HEK293T (cell line): ENCODE data around the gene GPR82.
"Not testable (repeated sequence)": the region's sequence is repeated elsewhere in the genome, so short reads cannot be mapped to it uniquely, and the experiment has no call there.

ENCODE experiments used
- CTCF ChIA-PET: fragments of 350-600 bp; formaldehyde crosslinking; extraction: SDS; loops from one replicate; lab custom pipeline; 2021; ENCODE audit warnings: antibody characterized with exemption, inconsistent platforms; lab: Yijun Ruan, JAX
- POLR2A ChIA-PET: fragments of 350-600 bp; formaldehyde crosslinking; extraction: SDS; loops from one replicate; lab custom pipeline; 2020; ENCODE audit warnings: antibody characterized with exemption, inconsistent platforms; lab: Yijun Ruan, JAX
- DNase-seq: peaks from one replicate; pipeline ENCODE4 v3.0.0; 2012; ENCODE audit warnings: mixed read lengths; ENCODE audit errors: extremely low spot score
- ARNT ChIP-seq: fragments of 450-650 bp; IDR thresholded peaks from 2 replicates; pipeline ENCODE4 v1.6.1; 2017; ENCODE audit warnings: mild to moderate bottlenecking
- BHLHE40 ChIP-seq: fragments of 450-650 bp; IDR thresholded peaks from 2 replicates; pipeline ENCODE4 v1.6.1; 2016; ENCODE audit warnings: mild to moderate bottlenecking, moderate library complexity, borderline replicate concordance
- CTBP1 ChIP-seq: fragments of 450-650 bp; IDR thresholded peaks from 2 replicates; pipeline ENCODE4 v1.6.1; 2016; ENCODE audit warnings: borderline replicate concordance
- ELF4 ChIP-seq: fragments of 450-650 bp; IDR thresholded peaks from 2 replicates; pipeline ENCODE4 v1.6.1; 2017; ENCODE audit warnings: antibody characterized with exemption
- FOXA1 ChIP-seq: fragments of 450-650 bp; IDR thresholded peaks from 2 replicates; pipeline ENCODE4 v1.6.1; 2016; ENCODE audit warnings: mild to moderate bottlenecking
- FOXK2 ChIP-seq: fragments of 450-650 bp; IDR thresholded peaks from 2 replicates; pipeline ENCODE4 v1.6.1; 2016; ENCODE audit warnings: mild to moderate bottlenecking
- FOXM1 ChIP-seq: fragments of 450-650 bp; IDR thresholded peaks from 2 replicates; pipeline ENCODE4 v1.6.1; 2017; ENCODE audit warnings: mild to moderate bottlenecking, borderline replicate concordance
- HDGF ChIP-seq: fragments of 450-650 bp; IDR thresholded peaks from 2 replicates; pipeline ENCODE4 v1.6.1; 2017; ENCODE audit warnings: antibody characterized with exemption, borderline replicate concordance
- L3MBTL2 ChIP-seq: fragments of 450-650 bp; conservative IDR thresholded peaks from 2 replicates; pipeline ENCODE4 v1.6.1; 2016; ENCODE audit warnings: mild to moderate bottlenecking
- LEF1 ChIP-seq: fragments of 450-650 bp; IDR thresholded peaks from 2 replicates; pipeline ENCODE4 v1.6.1; 2017; ENCODE audit warnings: mild to moderate bottlenecking, borderline replicate concordance
- NFRKB ChIP-seq: fragments of 450-650 bp; IDR thresholded peaks from 2 replicates; pipeline ENCODE4 v1.6.1; 2016; ENCODE audit warnings: mild to moderate bottlenecking, moderate library complexity
- SP1 ChIP-seq: fragments of 450-650 bp; IDR thresholded peaks from 2 replicates; pipeline ENCODE4 v1.6.1; 2017
- SUZ12 ChIP-seq: fragments of 450-650 bp; IDR thresholded peaks from 2 replicates; pipeline ENCODE4 v1.6.1; 2016; ENCODE audit warnings: mild to moderate bottlenecking
- TARDBP ChIP-seq: fragments of 450-650 bp; IDR thresholded peaks from 2 replicates; pipeline ENCODE4 v1.6.1; 2016
- ZNF384 ChIP-seq: fragments of 450-650 bp; IDR thresholded peaks from 2 replicates; pipeline ENCODE4 v1.6.1; 2016
- TF ChIP-seq, protein P1 (sequence below): fragments of 450-650 bp; IDR thresholded peaks from 2 replicates; pipeline ENCODE4 v1.6.1; 2016

Gene GPR82

DNA sequence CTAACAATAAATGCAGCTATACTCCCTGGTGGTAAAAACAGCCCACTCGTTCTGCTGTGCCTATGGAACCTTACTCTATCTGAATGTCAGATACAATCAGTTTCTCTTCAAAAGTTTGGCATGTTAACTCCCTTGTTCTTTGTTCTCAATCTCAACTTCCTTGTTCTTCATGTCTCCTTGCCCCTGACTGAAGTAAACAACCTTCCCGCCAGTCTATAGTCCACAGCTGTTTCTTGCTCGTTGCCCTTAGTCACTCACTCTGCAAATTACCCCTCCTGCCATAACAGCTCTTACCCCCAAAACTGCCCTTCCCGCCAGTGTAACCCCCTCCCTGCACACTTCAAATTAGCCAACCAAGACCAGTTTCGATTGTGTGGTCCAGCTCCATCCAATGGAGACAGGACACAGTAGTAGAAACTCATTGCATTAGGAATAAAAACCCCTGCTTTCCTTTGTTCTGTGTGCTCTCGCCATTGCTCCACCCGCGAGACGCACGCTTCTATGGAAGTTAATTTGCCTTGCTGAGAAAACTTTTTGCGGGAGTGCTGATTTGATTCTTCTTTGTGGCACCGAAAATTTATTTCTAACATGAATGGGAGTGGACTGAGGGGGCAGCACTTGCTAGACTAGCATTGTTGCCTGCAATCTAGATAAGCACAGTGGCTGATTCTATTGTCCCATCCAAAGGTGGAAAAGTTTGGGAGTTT lies 7.1 kb upstream of the GPR82 start:
- TF ChIP-seq, protein P1, sequence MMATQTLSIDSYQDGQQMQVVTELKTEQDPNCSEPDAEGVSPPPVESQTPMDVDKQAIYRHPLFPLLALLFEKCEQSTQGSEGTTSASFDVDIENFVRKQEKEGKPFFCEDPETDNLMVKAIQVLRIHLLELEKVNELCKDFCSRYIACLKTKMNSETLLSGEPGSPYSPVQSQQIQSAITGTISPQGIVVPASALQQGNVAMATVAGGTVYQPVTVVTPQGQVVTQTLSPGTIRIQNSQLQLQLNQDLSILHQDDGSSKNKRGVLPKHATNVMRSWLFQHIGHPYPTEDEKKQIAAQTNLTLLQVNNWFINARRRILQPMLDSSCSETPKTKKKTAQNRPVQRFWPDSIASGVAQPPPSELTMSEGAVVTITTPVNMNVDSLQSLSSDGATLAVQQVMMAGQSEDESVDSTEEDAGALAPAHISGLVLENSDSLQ: no peak
- TF ChIP-seq NFRKB (no peak), ZNF384 (no peak), FOXK2 (no peak), FOXA1 (no peak), TARDBP (no peak), SP1 (no peak), CTBP1 (no peak)
- ChIA-PET CTCF (no interaction called here), POLR2A (no interaction called here)
- no peak for DNase-seq

DNA sequence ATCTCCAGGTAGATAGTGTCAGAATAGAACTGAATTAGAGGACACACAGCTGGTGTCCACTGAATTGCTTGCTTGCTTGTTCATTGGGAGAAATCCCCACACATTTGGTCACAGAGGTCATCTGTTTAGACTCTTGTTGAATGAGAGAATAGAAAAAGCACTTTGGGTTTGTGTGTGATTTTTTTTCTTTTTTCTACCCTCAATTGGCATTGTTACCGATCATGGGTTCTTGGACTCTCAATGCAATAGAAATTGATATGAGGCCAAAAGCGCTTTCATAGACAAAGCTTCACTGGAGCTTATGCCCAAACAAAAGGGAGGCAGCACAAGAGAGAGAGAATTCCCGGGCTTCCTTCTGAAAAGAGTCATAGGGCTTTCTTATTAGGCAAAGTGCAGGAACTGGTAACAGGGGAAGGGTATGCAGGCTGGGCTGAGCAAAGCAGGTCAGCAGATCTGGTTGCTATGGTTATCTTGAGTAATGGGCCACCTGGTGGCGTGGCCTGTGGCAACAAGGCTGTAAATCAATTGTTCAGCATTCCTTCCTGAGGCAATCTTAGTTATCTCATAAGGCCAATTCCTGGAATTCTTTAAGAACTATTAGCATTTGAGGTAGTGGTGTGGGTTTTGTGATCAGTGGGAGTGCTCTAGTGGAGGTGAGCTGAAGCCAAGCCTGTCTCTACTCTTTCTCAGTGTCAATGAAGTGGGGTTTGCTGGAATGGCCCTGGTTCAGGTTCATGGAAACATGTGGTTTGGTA lies 5.3 kb upstream of the GPR82 start:
- DNase-seq: no peak
- CTCF ChIA-PET: no interaction called here

DNA sequence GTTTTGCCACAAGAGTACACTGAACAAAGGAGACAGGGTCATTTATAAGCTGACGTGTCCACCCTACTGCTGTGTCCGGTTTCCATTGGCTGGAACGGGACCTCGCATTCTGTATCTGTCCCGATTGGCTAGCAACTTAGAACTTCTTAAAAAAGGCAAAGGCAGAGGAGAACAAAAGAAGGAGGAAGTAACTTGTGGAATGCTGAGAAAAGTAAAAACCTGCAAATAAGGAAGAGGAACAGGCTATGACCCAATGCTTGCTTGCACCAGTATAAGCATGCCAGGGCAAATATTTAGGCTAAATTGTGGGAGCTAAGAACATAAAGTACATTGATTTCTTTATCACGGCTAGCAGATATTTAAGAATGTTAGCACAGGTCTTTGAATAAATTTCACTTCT lies 4.4 kb upstream of the GPR82 start:
- CTCF ChIA-PET, DNase-seq, POLR2A ChIA-PET: not testable (repeated sequence)

More for the DNA sequence above, 5.3 kb upstream of the GPR82 start:
- POLR2A ChIA-PET: no interaction called here
- TF ChIP-seq, protein P1: 0 out of 2 replicates have a peak, but pooled peaks have one; percentile 16
- no peak for TF ChIP-seq FOXM1

DNA sequence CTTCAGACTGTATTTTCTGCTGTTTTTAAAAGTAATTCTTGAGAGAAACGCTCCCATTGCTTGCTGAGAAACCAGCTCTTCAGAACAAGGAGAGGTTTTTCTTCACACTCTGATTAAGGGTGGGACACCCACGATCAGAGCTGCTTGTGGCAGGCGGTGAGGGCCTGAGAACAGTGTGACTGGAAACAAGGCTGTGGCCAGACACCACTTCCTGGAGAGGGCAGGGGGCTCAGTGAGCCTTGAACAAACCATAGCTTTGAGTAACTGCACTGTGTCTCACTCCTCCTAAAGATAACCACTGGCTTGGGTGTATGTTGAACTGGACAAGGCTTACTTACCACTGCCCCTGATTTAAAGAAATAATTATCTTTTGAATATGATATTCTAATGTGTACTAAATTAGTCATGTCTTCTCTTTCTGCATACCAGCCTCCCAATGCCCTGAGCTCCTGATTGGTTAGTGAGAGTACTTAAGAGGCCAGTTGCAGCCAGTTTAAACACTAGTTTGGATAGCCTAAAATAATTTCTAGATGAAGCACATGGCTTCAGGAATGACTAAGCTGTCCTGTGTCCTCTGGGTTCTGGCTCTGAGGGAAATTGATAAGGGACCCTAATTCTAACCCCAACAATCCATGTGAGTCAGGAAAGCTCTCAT lies 3.7 kb upstream of the GPR82 start:
- ChIA-PET CTCF (no interaction called here), POLR2A (no interaction called here)
- TF ChIP-seq FOXA1: no peak
- DNase-seq: no peak

DNA sequence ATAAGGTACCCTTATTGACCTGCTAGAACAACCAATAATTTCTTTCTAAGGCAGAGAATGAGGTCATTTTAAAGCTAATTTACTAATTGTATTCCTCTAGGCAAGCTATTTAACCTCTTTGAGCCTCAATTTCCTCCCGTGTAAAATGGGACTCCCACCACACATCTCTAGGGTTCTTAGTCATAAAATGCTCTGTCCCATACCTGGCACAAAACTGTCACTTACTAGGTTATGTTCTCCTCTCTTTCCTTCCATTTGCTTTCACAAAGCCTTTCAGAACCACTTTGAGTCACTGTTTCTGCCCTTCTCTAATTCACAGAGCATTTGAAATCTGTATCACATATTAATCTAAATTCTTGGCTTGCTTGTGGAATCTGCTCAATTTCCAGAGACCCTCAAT lies 2.4 kb upstream of the GPR82 start:
- CTCF ChIA-PET: no interaction called here
- POLR2A ChIA-PET: no interaction called here
- TF ChIP-seq BHLHE40 (no peak), ELF4 (no peak), FOXM1 (no peak), HDGF (no peak), SP1 (no peak), FOXA1 (no peak), SUZ12 (no peak), CTBP1 (no peak), TARDBP (no peak), NFRKB (no peak), ZNF384 (no peak), L3MBTL2 (no peak), FOXK2 (no peak), LEF1 (no peak), ARNT (no peak)
- TF ChIP-seq, protein P1: no peak
- no peak for DNase-seq

DNA sequence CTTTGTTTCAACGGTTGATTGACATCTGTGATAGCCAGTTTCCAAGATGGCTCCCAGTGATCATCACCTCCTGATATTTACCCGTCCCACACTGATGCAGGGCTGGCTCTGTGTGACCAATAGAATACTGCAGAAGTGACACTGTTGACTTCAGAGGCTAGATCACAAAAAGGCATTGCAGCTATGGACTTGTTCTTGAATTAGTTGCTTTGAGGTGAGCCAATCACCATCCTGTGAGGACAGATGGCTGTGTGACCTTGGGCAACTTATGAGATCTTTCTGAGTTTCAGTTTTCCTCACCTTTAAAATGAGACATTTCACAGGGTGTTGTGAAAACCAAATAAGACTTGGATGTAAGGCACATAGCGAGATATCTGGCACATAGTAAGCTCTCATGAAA lies 1.8 kb upstream of the GPR82 start:
- TF ChIP-seq NFRKB (no peak), FOXA1 (no peak), CTBP1 (no peak), HDGF (no peak), ARNT (no peak), FOXK2 (no peak), ELF4 (no peak), LEF1 (no peak)
- TF ChIP-seq, protein P1: no peak
- CTCF ChIA-PET: no interaction called here
- no peak for DNase-seq
- POLR2A ChIA-PET: no interaction called here
